GM18505 (cell line): ENCODE results near the gene FILIP1L.

Experiments used
- ATAC-seq: cut with Tn5 transposase; IDR thresholded peaks from one replicate; pipeline ENCODE4 v1.9.1; 2021; ENCODE audit not compliant: unreplicated experiment
- POLR2A ChIP-seq: IDR thresholded peaks from 4 replicates; pipeline ENCODE4 v1.6.1; 2011; ENCODE audit warnings: borderline replicate concordance; ENCODE audit not compliant: insufficient read depth, insufficient read length; ENCODE audit errors: extremely low read depth

FILIP1L gene

DNA sequence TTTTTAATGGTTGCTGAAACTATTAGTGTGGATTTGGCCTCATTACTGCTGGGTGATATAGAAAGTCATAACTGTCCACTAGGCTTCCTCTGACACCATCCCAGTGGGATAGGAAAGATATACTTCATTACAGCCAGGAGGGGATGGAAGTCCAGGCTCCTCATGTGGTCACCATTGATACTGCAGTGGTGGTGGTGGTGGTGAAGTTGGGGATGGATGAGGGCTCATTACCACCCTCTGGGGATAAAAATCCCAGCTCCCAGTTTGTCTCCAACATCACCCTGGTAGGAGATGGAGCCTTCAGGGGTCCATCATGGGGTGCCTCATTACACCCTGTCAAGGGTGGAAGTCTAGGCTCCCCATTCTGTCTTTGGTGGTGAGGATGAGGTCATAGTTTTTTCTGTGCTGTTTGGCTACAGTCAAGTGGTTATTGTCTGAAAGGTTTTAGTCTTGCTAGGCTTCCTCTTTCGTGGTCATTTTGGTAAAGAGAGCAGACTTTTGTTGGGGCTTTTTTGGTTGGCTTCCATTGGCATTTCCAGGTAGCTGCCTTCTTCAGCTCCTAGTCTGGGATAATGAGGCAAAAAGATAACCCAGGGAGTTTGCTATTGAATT is 30.1 kb upstream of the FILIP1L start:
- TF ChIP-seq POLR2A, result no peak
- peak; percentile 91 for ATAC-seq

DNA sequence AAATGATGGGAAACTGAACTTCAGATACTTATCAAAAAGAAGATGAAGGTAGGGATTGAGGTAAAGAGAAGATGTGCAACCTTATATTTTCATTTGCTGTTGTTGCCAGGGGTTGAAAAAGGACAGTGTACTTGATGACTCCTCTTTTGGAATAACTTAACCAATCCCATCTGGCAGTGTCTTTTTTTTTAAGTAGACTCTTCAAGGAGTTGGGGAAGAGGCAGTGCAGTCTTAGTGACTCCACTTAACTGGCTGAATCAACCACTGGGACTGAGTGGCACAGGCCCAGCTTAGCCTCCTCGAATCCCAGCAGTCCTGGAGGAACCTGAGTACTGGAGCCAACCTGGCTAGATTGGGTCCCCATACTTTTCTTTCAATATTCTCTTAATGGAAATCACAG is 27.3 kb upstream of the FILIP1L start:
- ATAC-seq, result no peak
- TF ChIP-seq POLR2A, result no peak

DNA sequence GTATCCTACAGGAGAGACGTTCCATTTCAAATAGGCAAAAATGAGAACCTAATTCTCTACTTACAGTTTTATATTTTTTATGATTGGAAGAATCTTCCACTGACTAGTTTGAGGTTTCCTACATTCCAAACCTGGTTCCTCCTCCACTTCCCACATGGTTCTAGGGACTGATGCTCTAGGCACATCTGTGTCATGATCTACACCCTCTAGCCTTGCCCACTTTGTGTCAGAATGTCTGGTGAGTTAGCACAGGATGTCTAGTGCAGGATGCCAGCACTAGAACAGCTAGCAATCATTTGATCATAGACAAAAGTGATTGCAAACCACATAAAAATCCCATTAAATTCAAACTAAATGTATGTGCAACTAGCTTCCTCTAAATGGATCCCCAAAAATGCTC is 26.7 kb upstream of the FILIP1L start:
- ATAC-seq, result no peak
- no peak for TF ChIP-seq POLR2A

DNA sequence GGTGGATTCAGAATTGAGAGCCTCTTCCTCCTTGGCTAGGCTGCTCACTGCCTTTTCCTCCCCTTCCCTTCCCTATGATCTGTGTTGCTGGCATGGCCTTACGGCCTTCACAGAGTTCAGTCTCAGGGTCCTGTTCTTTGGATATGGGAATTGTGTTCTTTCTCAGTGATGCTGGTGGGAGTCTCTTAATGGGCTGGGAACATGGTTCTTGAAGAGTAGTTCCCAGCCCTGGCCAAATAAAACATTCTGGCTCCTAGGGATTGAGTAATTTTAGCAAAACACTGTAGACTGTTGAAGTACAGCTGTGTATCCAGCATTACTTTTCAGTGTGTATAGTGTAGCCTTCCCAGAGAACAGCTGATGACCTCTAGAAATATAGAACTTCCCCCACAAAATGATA is 22.6 kb upstream of the FILIP1L start:
- ATAC-seq, result no peak

DNA sequence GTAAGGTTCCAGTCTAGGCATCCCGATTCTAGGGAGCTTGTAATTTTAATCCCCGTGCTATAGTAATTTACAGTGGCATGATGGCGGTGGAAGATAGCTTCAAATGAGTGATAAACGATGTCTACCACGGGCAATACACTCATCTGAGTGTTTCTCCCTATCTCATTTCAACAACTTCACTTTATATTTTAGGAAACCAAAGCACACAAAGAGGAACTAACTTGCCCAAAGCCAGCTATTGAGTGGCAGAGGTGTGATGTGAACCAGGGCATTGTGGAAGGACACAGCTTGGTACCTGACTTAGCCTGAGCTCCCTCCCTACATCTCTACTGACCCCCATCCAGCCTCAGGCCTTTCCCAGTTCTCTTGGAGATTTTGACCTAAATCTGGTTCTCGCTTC is 16.9 kb upstream of the FILIP1L start:
- TF ChIP-seq POLR2A, result no peak
- ATAC-seq, result no peak

More for the DNA sequence above, 22.6 kb upstream of the FILIP1L start:
- TF ChIP-seq POLR2A, result no peak

DNA sequence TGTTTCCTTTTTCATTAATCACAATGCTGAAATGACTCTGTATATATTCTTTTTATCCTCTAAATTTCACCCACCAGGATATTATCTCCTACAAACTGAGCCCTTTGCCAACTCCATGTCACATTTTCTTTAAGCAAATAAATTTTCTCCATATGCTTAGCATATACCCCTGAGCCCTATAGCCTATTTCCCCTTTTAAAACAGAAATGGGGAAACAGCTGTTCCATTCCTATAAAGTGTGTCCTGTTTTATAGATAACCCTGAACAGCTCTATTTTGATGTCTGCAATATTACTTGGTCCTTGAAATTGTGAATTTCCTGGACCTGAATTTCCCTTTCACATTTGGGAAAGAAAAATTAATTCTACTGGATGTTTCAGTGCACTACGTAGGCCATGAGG is 15.6 kb upstream of the FILIP1L start:
- no peak for TF ChIP-seq POLR2A
- ATAC-seq, result no peak

DNA sequence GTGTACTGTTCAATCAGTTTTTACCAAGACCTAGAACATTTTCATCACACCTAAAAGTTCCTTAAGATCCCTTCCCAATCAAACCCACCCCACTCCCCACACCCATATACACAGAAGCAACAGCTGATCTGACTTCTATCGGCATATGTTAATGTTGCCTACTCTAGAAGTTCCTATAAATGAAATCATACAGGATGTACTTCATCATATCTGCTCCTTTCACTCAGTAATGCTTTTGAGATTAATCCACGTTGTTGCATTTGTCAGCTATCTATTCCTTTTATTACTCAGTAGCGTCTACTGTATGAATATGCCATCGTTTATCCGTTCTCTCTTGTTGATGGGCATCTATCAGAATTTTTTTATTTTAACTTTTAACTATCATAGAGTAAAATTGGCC is 14.3 kb upstream of the FILIP1L start:
- TF ChIP-seq POLR2A, result no peak
- ATAC-seq, result no peak

DNA sequence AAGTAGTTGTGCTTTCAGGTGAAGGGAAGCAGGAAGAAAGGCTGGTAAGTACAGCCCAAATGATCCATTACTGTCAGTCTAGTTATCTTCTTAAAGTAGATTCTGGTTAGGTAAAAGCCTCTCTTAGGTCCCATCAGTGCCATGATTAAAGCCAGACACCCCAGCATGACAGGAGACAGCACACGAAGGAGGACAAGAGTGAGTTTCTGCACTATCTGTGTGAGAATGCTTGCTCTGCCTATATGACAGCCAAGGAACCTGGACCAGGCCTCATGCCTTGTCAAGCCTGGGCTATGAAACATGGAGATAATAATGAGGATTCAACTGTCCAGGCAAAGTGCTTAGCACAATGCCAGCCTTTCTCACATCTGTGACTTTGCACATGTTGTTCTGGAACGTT is 13.5 kb upstream of the FILIP1L start:
- ATAC-seq, result no peak
- TF ChIP-seq POLR2A, result no peak

DNA sequence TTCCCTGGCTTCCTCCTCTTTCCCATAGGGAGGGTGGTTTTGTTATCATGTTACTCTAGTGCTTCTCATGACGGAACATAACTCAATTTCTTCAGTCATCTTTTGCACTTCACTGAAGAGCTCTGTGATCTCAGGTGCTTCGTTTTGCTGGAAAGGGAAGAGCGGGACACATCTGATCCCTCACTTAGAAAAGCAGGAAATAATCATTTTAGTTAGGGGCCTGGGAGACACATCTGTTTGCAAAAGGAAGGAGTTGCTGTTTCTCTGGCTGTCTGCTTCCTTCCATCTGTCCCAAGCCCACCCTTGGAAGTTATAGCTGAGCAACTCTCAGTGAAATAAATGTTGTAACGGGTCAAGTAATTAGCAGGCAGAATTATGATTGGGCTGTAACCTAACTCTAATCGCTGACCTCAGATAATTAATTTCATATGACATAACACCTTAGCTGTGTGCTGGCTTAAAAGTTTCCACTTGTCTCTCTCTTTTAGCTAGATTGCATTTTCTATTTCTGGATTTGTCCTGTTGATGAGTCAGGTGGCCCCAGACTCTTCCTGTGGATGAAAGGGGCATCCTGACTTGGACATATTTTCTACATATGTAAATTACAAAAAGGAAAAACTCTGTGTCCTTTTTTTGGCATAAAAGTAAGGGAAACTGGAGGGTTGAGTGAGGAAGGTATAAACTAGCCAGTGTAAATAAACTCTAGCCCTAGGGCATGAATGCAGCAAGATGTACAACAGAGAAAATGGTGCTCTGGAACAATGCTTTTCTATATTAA is 11.0 kb upstream of the FILIP1L start:
- no peak for TF ChIP-seq POLR2A

DNA sequence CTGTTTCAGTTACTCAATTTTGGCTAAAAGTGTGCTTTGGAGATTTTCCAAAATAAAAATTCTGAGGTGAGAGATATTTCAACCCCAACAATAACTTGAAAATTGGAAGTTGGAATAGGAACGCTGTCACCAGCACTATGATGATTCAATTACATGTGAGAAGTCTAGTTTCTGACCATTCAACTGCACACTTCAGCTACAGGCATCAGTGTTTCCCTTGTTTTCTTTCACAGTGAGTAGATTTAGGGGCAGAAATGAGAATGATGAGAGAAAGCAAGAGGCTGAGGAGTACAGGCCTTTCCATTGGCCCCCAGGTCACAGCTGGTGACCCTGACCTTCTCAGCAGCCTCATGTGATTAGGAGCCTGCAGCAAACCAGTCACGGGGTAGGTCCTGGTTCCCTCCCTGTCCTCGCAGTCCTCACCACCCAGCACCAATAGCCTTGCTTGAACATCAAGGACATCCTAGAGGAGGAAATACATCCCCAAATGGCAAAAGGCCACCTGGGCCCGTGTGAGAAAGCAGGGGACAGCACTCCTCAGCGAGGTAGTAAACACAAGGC is 10.0 kb upstream of the FILIP1L start:
- no peak for TF ChIP-seq POLR2A
- ATAC-seq, result no peak

More for the DNA sequence above, 11.0 kb upstream of the FILIP1L start:
- ATAC-seq, result no peak

DNA sequence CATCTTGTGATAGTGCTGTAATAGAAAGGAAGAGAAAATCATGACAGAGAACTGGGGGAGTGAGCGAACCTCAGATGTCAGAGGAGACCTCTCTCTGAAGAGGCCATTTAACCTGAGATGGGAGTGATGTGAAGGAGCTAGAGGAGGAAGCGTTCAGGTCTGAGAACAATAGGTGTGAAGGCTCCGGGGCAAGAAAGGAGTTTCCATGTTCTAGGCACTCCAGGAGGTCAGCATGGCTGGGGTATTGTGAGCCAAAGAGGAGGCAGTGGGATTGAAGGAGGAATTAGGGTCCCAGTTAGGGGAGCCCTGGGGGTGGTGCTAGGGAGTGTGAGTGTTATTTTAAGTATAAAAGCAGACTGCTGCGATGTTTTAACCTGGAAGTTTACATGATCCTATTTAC is 8.8 kb upstream of the FILIP1L start:
- no peak for TF ChIP-seq POLR2A
- ATAC-seq, result no peak

DNA sequence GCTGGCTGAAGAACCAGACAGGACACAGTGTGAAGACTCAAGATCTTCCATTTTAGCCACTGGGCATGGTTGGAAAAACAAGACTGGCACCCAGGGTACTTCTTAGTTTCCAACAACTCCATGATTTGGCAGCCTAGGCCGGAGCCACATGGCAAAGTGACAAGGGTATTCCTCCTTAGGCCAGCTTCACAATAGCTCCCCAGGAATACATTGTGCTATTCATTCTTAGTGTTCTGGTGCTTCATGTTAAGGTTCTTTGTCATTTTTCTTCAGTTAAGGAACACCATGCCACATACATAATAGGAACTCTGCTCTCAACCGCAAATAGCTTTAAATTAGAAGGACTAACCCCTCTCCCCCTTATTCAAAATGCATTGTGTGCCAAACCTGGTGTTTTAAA is 8.0 kb upstream of the FILIP1L start:
- TF ChIP-seq POLR2A, result no peak
- no peak for ATAC-seq

DNA sequence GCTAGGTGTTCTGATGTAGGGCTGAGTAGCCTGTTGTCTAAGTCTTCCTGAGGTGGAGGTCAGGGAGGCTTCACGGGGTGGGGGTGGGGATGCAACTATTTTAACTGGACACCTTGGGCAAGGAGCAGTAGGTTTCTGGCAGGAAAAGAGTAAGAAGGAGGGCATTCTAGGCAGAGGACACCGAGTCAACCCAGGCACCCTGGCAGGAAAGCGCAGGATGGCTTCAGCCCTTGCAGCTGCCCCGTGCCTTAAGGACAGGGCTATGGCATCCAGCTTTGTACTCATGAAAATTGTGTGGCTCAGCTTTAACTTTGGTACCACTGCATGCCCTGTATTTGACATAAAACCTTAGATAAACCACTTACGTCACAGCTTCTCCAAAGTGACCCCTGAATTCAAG is 6.4 kb upstream of the FILIP1L start:
- no peak for TF ChIP-seq POLR2A
- ATAC-seq, result no peak

DNA sequence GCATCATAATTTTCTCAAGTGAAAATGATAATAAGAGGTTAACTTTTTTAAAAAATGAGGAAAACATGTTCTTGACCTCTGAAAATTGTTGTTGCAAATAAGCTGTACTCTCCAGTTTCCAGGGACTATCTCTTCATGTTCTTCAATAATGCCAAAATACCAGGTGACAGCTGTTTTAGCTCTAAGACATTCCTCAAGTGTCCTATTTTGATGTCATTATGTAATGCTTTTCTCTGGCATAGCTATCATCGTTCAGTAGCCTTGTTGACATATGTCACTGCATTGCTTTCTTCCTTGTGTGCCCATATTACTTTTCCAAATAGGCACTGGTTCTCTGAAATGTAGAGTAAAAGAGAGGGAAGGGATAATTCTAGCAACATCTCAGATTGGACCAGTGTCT is 5.7 kb upstream of the FILIP1L start:
- ATAC-seq, result no peak
- TF ChIP-seq POLR2A, result no peak
